Peyer's patch (tissue), 4 donors: ENCODE data around the gene ADCY6.

Source experiments
- POLR2A ChIP-seq, 2 donors: fragments of 450-650 bp; IDR thresholded peaks; one replicate each; pipeline ENCODE4 v1.5.1; 2017; ENCODE audit warnings: antibody characterized with exemption in 2 of 2, mild to moderate bottlenecking in 2 of 2, moderate library complexity in 2 of 2
- TF ChIP-seq, protein P1 (sequence below), 6 experiments: fragments of 450-650 bp in 4 of 6; fragments of 200-600 bp in 2 of 6; sonication (generic) in 1 of 6; IDR thresholded peaks; one replicate each; pipeline ENCODE4 v1.5.1; 2017 to 2019; ENCODE audit warnings: antibody characterized with exemption in 6 of 6, mild to moderate bottlenecking in 3 of 6, moderate library complexity in 1 of 6

DNA sequence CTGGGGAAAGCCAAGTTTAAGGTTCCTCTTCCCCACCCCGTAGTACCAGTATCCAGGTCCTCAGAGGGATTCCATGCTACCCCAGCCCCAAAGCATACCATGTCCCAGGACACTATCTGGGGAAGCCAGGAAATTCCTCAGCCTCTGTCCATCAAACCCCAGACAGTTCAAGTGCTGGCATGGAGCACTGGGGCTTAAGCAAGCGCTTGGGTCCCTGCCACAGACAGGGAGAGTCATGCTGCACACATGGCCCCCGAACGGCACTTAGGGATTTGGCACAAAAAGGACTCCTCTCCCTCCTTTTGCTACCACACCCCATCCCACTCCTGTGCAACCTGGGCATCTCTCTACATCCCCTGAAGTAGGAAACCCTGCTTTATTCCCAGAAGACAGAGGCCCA lies 21.8 kb downstream of the ADCY6 start:
- no peak for TF ChIP-seq POLR2A (IDR thresholded peaks at IDR 0.05)
- TF ChIP-seq, protein P1, sequence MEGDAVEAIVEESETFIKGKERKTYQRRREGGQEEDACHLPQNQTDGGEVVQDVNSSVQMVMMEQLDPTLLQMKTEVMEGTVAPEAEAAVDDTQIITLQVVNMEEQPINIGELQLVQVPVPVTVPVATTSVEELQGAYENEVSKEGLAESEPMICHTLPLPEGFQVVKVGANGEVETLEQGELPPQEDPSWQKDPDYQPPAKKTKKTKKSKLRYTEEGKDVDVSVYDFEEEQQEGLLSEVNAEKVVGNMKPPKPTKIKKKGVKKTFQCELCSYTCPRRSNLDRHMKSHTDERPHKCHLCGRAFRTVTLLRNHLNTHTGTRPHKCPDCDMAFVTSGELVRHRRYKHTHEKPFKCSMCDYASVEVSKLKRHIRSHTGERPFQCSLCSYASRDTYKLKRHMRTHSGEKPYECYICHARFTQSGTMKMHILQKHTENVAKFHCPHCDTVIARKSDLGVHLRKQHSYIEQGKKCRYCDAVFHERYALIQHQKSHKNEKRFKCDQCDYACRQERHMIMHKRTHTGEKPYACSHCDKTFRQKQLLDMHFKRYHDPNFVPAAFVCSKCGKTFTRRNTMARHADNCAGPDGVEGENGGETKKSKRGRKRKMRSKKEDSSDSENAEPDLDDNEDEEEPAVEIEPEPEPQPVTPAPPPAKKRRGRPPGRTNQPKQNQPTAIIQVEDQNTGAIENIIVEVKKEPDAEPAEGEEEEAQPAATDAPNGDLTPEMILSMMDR (IDR thresholded peaks at IDR 0.05) = no peak
